SK-N-SH (cell line): ENCODE data around the gene PON3. TPM values are rescaled to one million over a fixed set of nuclear protein-coding genes. Genes with fewer than 3 reads are reported as not detected.

Experiments
- CTCF ChIA-PET: fragments of 300-600, 350-600 bp; formaldehyde crosslinking; extraction: SDS; loops from one replicate; lab custom pipeline; 2021; lab: Yijun Ruan, JAX
- POLR2A ChIA-PET: fragments of 350-600 bp; sonication (Branson Sonifier 250); formaldehyde crosslinking; extraction: SDS; loops from one replicate; lab custom pipeline; 2020; ENCODE audit warnings: antibody characterized with exemption, inconsistent platforms; lab: Yijun Ruan, JAX
- DNase-seq: peaks from one replicate; pipeline ENCODE4 v3.0.0; 2012
- H2AFZ ChIP-seq: fragments of 200-600 bp; sonication (generic); 2 replicates; pipeline ENCODE4 v1.8.1; 2016; ENCODE audit warnings: antibody characterized with exemption, mild to moderate bottlenecking, low read depth
- H3F3A ChIP-seq: fragments of 200-600 bp; sonication (generic); replicated peaks from 2 replicates; pipeline ENCODE3; 2016; ENCODE audit warnings: antibody characterized with exemption, mild to moderate bottlenecking; ENCODE audit not compliant: insufficient read depth
- H3K27ac ChIP-seq, 2 experiments: fragments of 200-500 bp in 1 of 2; fragments of 200-600 bp in 1 of 2; sonication (Bioruptor generic) in 1 of 2; sonication (generic), shearing (Covaris generic) in 1 of 2; 2 replicates each; pipeline versions ENCODE4 v1.5.1 to v1.6.1; 2014 to 2016; ENCODE audit warnings: low read depth in 2 of 2, inconsistent platforms in 1 of 2, low read length in 1 of 2, mild to moderate bottlenecking in 1 of 2, mixed read lengths in 1 of 2
- H3K27me3 ChIP-seq: fragments of 200-600 bp; sonication (generic), shearing (Covaris generic); 2 replicates; pipeline ENCODE4 v1.6.1; 2016; ENCODE audit warnings: mixed run types; ENCODE audit not compliant: insufficient read depth
- H3K36me3 ChIP-seq, 2 experiments: fragments of 200-500 bp in 1 of 2; fragments of 200-600 bp in 1 of 2; sonication (Bioruptor generic) in 1 of 2; sonication (generic) in 1 of 2; replicated peaks in 1 of 2; 2 replicates each; pipeline versions ENCODE3 to v1.5.1; 2014 to 2016; ENCODE audit warnings: low read length in 1 of 2, mild to moderate bottlenecking in 1 of 2; ENCODE audit not compliant: insufficient read depth in 2 of 2, control insufficient read depth in 1 of 2
- H3K4me1 ChIP-seq, 2 experiments: fragments of 200-500 bp in 1 of 2; fragments of 200-600 bp in 1 of 2; sonication (Bioruptor generic) in 1 of 2; sonication (generic), shearing (Covaris generic) in 1 of 2; 2 replicates each; pipeline versions ENCODE4 v1.5.1 to v1.6.1; 2014 to 2016; ENCODE audit warnings: low read depth in 1 of 2, low read length in 1 of 2, mixed run types in 1 of 2; ENCODE audit not compliant: insufficient read depth in 2 of 2, control insufficient read depth in 1 of 2
- H3K4me2 ChIP-seq: fragments of 200-600 bp; sonication (generic), shearing (Covaris generic); 2 replicates; pipeline ENCODE4 v1.6.1; 2017; ENCODE audit warnings: mixed run types
- H3K4me3 ChIP-seq, 2 experiments: fragments of 200-500 bp in 1 of 2; fragments of 200-600 bp in 1 of 2; sonication (Bioruptor generic) in 1 of 2; sonication (generic), shearing (Covaris generic) in 1 of 2; 2 replicates each; pipeline versions ENCODE4 v1.5.1 to v1.8.1; 2014 to 2016; ENCODE audit warnings: low read depth in 2 of 2, inconsistent platforms in 1 of 2, low read length in 1 of 2, mild to moderate bottlenecking in 1 of 2, mixed read lengths in 1 of 2, moderate library complexity in 1 of 2
- H3K79me2 ChIP-seq: fragments of 200-600 bp; sonication (generic); 2 replicates; pipeline ENCODE4 v1.8.1; 2017; ENCODE audit warnings: mild to moderate bottlenecking; ENCODE audit not compliant: insufficient read depth
- H3K9ac ChIP-seq: fragments of 200-600 bp; sonication (generic); 2 replicates; pipeline ENCODE4 v1.6.1; 2017; ENCODE audit warnings: mixed run types
- H3K9me2 ChIP-seq: fragments of 200-600 bp; sonication (generic); 2 replicates; pipeline ENCODE4 v1.6.1; 2017; ENCODE audit warnings: mixed run types
- H3K9me3 ChIP-seq: fragments of 200-600 bp; sonication (generic); 2 replicates; pipeline ENCODE4 v1.6.1; 2017; ENCODE audit warnings: mixed run types, mild to moderate bottlenecking, moderate library complexity
- H4K20me1 ChIP-seq: fragments of 200-600 bp; sonication (generic); 2 replicates; pipeline ENCODE4 v1.6.1; 2017; ENCODE audit warnings: mild to moderate bottlenecking, mixed run types; ENCODE audit not compliant: insufficient read depth
- CHD2 ChIP-seq: fragments of 150-350 bp; IDR thresholded peaks from 2 replicates; pipeline ENCODE4 v1.6.1; 2018; ENCODE audit warnings: low read length; ENCODE audit not compliant: partially characterized antibody
- ELF1 ChIP-seq: IDR thresholded peaks from 2 replicates; pipeline ENCODE4 v1.4.0; 2012
- EP300 ChIP-seq, 2 experiments: IDR thresholded peaks; 2 replicates each; pipeline versions ENCODE4 v1.4.0 to v1.6.1; 2012; ENCODE audit warnings: borderline replicate concordance in 1 of 2, low read depth in 1 of 2, low read length in 1 of 2
- GATA2 ChIP-seq: sonication (generic); formaldehyde crosslinking; IDR thresholded peaks from 2 replicates; pipeline ENCODE4 v1.5.0; 2020; ENCODE audit warnings: mild to moderate bottlenecking, missing genetic modification reagents
- NFIC ChIP-seq: IDR thresholded peaks from 2 replicates; pipeline ENCODE4 v1.4.0; 2012; ENCODE audit warnings: borderline replicate concordance
- RAD21 ChIP-seq: IDR thresholded peaks from 2 replicates; pipeline ENCODE4 v1.6.1; 2012; ENCODE audit warnings: mild to moderate bottlenecking, low read length
- USF2 ChIP-seq: fragments of 150-350 bp; IDR thresholded peaks from 2 replicates; pipeline ENCODE4 v1.6.1; 2017; ENCODE audit warnings: antibody characterized with exemption, low read length, low read depth, borderline replicate concordance
- WGBS: methylation state at CpG from one replicate; pipeline ENCODE4 v1.1.6; 2017; ENCODE audit warnings: low lambda C conversion rate; 5-methylcytosine and 5-hydroxymethylcytosine counted together
- polyA plus RNA-seq, 3 experiments: library from polyadenylated mRNA; depleted of rRNA; stranded (reverse); fragments of >200 nt; gene quantifications; 2 replicates each; pipeline ENCODE4 v1.2.3, GENCODE V29; 2012
- TF ChIP-seq, protein P1 (sequence below): IDR thresholded peaks from 2 replicates; pipeline ENCODE4 v1.6.1; 2012; ENCODE audit warnings: mild to moderate bottlenecking, low read depth, low read length, moderate library complexity
- TF ChIP-seq, protein P2 (sequence below): fragments of 200-600 bp; sonication (generic); IDR thresholded peaks from 2 replicates; pipeline ENCODE4 v1.6.1; 2017; ENCODE audit warnings: antibody characterized with exemption, mild to moderate bottlenecking, moderate library complexity
- TF ChIP-seq, protein P3 (sequence below): IDR thresholded peaks from 2 replicates; pipeline ENCODE4 v1.4.0; 2012; ENCODE audit warnings: low read depth

The PON3 gene
- polyA plus RNA-seq, 1 of the 3 experiments (the other 2 are of a cell fraction), result not detected

GRCh38 chr7:95323410-95324129 lies 72.6 kb downstream of the PON3 start:
- Histone ChIP-seq H3K9me2 (no peaks in the 10 kb centered on the region), H3K4me1 (no peaks in the 10 kb centered on the region; a peak in 1 of 4 replicates), H3K36me3 (no peaks in the 10 kb centered on the region), H3F3A (no peaks in the 10 kb centered on the region), H2AFZ (no peak overlapping the region), H3K27ac (no peak overlapping the region), H4K20me1 (no peaks in the 10 kb centered on the region), H3K4me2 (no peak overlapping the region), H3K27me3 (no peaks in the 10 kb centered on the region), H3K9me3 (no peaks in the 10 kb centered on the region), H3K9ac (no peak overlapping the region), H3K4me3 (no peak overlapping the region), H3K79me2 (no peaks in the 10 kb centered on the region)
- TF ChIP-seq GATA2 (CRISPR knock-in tag) (no peak), EP300 (IDR thresholded peaks at IDR 0.05; ENCODE audit: borderline replicate concordance in 1 of 2, low read depth in 1 of 2, low read length in 1 of 2) (no peak), RAD21 (no peak), USF2 (no peak), ELF1 (no peak), NFIC (no peak), CHD2 (no peak)
- TF ChIP-seq, protein P1, sequence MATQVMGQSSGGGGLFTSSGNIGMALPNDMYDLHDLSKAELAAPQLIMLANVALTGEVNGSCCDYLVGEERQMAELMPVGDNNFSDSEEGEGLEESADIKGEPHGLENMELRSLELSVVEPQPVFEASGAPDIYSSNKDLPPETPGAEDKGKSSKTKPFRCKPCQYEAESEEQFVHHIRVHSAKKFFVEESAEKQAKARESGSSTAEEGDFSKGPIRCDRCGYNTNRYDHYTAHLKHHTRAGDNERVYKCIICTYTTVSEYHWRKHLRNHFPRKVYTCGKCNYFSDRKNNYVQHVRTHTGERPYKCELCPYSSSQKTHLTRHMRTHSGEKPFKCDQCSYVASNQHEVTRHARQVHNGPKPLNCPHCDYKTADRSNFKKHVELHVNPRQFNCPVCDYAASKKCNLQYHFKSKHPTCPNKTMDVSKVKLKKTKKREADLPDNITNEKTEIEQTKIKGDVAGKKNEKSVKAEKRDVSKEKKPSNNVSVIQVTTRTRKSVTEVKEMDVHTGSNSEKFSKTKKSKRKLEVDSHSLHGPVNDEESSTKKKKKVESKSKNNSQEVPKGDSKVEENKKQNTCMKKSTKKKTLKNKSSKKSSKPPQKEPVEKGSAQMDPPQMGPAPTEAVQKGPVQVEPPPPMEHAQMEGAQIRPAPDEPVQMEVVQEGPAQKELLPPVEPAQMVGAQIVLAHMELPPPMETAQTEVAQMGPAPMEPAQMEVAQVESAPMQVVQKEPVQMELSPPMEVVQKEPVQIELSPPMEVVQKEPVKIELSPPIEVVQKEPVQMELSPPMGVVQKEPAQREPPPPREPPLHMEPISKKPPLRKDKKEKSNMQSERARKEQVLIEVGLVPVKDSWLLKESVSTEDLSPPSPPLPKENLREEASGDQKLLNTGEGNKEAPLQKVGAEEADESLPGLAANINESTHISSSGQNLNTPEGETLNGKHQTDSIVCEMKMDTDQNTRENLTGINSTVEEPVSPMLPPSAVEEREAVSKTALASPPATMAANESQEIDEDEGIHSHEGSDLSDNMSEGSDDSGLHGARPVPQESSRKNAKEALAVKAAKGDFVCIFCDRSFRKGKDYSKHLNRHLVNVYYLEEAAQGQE, result no peak
- TF ChIP-seq, protein P2, sequence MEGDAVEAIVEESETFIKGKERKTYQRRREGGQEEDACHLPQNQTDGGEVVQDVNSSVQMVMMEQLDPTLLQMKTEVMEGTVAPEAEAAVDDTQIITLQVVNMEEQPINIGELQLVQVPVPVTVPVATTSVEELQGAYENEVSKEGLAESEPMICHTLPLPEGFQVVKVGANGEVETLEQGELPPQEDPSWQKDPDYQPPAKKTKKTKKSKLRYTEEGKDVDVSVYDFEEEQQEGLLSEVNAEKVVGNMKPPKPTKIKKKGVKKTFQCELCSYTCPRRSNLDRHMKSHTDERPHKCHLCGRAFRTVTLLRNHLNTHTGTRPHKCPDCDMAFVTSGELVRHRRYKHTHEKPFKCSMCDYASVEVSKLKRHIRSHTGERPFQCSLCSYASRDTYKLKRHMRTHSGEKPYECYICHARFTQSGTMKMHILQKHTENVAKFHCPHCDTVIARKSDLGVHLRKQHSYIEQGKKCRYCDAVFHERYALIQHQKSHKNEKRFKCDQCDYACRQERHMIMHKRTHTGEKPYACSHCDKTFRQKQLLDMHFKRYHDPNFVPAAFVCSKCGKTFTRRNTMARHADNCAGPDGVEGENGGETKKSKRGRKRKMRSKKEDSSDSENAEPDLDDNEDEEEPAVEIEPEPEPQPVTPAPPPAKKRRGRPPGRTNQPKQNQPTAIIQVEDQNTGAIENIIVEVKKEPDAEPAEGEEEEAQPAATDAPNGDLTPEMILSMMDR, result no peak
- TF ChIP-seq, protein P3, sequence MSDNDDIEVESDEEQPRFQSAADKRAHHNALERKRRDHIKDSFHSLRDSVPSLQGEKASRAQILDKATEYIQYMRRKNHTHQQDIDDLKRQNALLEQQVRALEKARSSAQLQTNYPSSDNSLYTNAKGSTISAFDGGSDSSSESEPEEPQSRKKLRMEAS, result no peak
- ChIA-PET POLR2A (no interaction called here), CTCF (interaction anchor here (0.8 to 1.4 kb wide), 5 partner anchors 9 to 154 kb away, joined by 3 to 4 read pairs (median 3); no protein-coding TSS in a partner anchor)
- no peak for DNase-seq
- WGBS, result 53% methylated on average over 9 of the region's 9 CpGs
